ENCODE data around the gene PLA2G6. TPM values are rescaled to one million over a fixed set of nuclear protein-coding genes. Genes with fewer than 3 reads are reported as not detected.
A peak's percentile ranks its signal among the peaks of the same experiment; 100 is the strongest.

PLA2G6 gene
- total RNA-seq, 1 experiment from 2014 or later, result 3.9 TPM

GRCh38 chr22:38072322-38073149, 109.1 kb downstream of the PLA2G6 start:
- no peak for DNase-seq (ENCODE audit: low read depth)

GRCh38 chr22:38071421-38072321, 110.0 kb downstream of the PLA2G6 start:
- DNase-seq (ENCODE audit: low read depth), result no peak

- no peak for DNase-seq (ENCODE audit: low read depth)
These were observed 111.2 kb downstream of the PLA2G6 start for GRCh38 chr22:38070250-38070921.

- peak; percentile 38 for DNase-seq (ENCODE audit: low read depth)
These were observed 112.0 kb downstream of the PLA2G6 start for GRCh38 chr22:38069372-38070249.

GRCh38 chr22:38068641-38069371, 112.8 kb downstream of the PLA2G6 start:
- no peak for DNase-seq (ENCODE audit: low read depth)

GRCh38 chr22:38067761-38068360, 113.8 kb downstream of the PLA2G6 start:
- no peak for DNase-seq (ENCODE audit: low read depth)

- no peak for DNase-seq (ENCODE audit: low read depth)
These were observed 114.6 kb downstream of the PLA2G6 start for GRCh38 chr22:38067028-38067415.

GRCh38 chr22:38066381-38067027, 115.1 kb downstream of the PLA2G6 start:
- no peak for DNase-seq (ENCODE audit: low read depth)

GRCh38 chr22:38065539-38065938, 116.1 kb downstream of the PLA2G6 start:
- DNase-seq (ENCODE audit: low read depth), result no peak

- DNase-seq (ENCODE audit: low read depth), result no peak
These were observed 118.8 kb downstream of the PLA2G6 start for GRCh38 chr22:38062791-38063190.

Other genes starting within 250 kb of the PLA2G6 start
- gene C22orf23, start 228.2 kb downstream of the PLA2G6 start, total RNA-seq (2014; rRNA removed; shearing (Covaris generic)), result 3.4 TPM in 1 of 2 replicates, not detected in the other
- 138 and 183 TPM in 2 replicates for gene POLR2F, start 228.1 kb downstream of the PLA2G6 start, total RNA-seq (2014; rRNA removed; shearing (Covaris generic))
- not detected in 2 replicates for gene SOX10, start 197.3 kb downstream of the PLA2G6 start, total RNA-seq (2014; rRNA removed; shearing (Covaris generic))
- 19.4 and 28.8 TPM in 2 replicates for gene PICK1, start 124.4 kb downstream of the PLA2G6 start, total RNA-seq (2014; rRNA removed; shearing (Covaris generic))
- not detected in 2 replicates for gene SLC16A8, start 97.6 kb downstream of the PLA2G6 start, total RNA-seq (2014; rRNA removed; shearing (Covaris generic))
- 16.2 and 16.8 TPM in 2 replicates for gene BAIAP2L2, start 71.1 kb downstream of the PLA2G6 start, total RNA-seq (2014; rRNA removed; shearing (Covaris generic))
- 42.0 and 54.1 TPM in 2 replicates for gene MAFF, start 20.2 kb upstream of the PLA2G6 start, total RNA-seq (2014; rRNA removed; shearing (Covaris generic))
- 9.7 and 12.8 TPM in 2 replicates for gene TMEM184B, start 91.2 kb upstream of the PLA2G6 start, total RNA-seq (2014; rRNA removed; shearing (Covaris generic))
- 51.6 and 62.7 TPM in 2 replicates for gene CSNK1E, start 135.6 kb upstream of the PLA2G6 start, total RNA-seq (2014; rRNA removed; shearing (Covaris generic))